Activated CD4-positive, CD25-positive, alpha-beta regulatory T cell treated with anti-CD3 and anti-CD28 coated beads, Interleukin-2, amount 50 U/mL, for 72 hours (primary cell): ENCODE data around the gene NMT1.
"Not testable (repeated sequence)": the region's sequence is repeated elsewhere in the genome, so short reads cannot be mapped to it uniquely, and the experiment has no call there.

Source experiments
- DNase-seq: peaks from one replicate; pipeline ENCODE4 v3.0.0; 2021

The NMT1 gene

DNA sequence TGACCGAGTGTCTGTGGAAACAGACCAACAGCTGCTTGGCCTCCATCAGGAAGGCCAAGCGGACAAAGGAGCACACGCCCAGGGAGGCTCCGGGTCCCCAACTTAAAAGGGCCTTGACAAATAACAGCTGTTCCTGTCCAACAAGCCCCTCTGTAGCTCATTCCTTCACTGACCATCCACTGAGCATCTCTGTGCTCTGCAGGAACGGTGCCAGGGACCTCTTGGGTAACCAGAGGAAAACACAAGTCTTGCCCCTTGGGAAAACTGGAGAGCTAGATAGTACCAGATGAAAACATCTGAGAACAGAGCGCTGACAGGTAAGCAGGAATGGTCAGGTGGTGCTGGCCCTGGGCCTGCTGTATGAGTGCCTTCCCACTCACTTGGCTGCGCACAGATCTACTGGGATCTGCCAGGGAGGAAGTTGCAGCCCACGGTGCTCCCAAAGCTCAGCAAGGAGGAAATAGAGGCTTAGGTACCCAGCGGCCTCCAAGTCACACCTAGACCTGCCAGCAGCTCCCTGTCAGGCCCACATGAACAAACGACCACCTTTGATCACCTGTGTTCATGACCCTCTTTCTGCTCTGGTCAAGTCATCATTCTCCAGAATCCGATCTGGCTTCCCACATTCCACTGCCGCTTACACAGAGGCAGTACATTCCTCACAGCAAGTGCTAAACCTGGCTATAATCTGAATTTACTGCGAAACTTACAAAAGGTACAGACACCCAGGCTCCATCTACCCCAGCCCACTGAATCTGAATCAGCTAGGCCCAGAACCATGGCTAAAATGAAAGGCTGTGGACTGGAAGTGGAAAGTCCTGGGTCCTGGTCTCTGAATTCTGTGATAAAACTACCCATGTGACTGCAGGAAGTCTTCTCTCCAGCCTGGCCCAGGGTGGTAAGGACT is 22.1 kb upstream of the NMT1 start:
- DNase-seq = no peak

- no peak for DNase-seq
These were observed 20.7 kb upstream of the NMT1 start for GRCh38 chr17:45040459-45040858.

DNA sequence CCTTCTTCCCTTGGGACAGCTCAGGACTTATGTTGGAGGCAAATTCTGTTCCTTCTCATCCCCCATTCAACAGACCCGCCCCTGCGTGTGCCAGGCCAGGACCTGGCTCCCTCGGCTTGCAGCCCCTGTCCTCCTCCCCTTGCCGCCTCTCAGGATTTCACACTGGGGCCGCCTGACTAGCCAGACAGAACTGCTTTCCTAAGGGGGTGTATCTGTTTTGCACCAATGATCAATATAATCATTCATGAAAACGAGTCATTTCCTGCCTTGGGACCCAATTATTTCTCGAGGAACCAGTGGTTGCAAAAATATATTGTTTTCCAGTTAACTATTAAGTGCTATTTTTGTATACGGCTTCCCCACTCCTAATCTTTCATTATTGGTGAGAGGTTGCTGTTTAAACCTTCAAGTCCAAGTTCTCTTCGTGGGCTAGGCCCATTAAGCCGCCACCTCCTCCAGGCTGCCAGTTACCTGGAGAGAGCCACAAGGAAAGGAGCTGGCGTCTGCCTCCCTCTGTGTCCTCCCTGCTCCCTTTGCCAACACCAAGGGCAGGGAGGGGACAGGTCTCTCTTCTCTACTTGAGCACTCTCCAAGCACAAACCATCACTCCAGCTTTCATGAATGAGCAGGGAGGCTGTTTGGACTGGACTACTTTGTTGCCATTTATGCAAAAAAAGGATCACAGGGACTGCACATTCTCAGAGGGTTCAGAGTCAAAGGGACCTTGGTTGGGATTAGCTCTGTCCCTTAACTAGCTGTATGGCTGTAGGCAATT is 18.6 kb upstream of the NMT1 start:
- DNase-seq = no peak

DNA sequence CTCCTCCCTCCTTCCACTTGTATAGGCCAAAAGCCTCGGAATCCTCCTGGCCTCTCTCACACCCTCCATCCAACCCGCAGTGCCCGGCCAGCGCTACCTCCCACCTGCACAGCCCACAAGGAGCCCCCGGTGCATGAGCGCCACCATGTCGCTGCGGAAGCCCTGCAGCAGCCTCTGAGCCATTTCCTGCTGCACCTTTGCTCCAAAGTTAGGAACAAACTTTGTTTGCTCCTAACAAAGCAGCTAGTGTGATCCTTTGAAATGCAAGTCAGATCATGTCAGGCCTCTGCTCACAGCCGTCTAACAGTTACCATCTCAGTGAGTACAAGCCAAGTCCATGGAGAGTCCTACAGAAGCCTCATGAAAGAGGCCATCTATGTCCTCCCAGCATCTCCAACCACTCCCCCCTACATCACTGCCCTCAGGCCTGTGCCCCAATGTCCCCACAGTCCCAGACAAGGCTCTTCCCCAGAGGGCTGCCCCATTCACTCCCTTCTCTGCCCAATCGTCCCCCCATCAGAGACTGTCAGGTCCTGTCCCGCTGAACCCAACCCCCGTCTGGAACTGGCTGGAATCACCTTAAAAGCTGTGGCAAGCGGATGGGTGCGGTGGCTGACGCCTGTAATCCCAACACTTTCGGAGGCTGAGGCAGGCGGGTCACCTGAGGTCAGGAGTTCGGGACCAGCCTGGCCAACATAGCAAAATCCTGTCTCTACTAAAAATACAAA is 17.1 kb upstream of the NMT1 start:
- DNase-seq = no peak

DNA sequence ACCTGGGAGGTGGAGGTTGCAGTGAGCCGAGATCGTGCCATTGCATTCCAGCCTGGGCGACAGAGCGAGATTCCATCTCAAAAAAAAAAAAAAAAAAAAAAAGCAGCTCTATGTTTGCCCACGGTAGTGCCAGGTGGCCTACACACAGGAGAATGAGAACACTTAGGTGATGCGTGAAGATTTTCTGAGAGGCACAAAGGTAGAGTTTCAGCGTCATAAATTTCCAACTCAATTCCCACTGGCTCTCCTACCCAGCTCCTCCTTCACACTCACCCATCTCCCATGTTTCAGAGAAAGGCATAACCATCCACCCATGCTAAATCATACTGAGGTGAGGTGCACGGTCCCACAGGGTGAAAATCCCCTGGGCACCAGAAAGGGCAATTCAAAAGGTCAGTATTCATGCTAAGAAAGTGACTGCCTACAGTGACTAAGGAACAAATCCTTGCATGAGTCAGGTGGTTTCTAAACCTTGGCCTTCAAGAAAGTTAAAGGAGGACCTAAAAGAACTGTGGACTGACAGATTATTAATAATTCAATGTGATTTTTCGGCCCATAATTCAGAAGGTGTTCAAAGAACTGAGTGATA is 14.5 kb upstream of the NMT1 start:
- DNase-seq = no peak

DNA sequence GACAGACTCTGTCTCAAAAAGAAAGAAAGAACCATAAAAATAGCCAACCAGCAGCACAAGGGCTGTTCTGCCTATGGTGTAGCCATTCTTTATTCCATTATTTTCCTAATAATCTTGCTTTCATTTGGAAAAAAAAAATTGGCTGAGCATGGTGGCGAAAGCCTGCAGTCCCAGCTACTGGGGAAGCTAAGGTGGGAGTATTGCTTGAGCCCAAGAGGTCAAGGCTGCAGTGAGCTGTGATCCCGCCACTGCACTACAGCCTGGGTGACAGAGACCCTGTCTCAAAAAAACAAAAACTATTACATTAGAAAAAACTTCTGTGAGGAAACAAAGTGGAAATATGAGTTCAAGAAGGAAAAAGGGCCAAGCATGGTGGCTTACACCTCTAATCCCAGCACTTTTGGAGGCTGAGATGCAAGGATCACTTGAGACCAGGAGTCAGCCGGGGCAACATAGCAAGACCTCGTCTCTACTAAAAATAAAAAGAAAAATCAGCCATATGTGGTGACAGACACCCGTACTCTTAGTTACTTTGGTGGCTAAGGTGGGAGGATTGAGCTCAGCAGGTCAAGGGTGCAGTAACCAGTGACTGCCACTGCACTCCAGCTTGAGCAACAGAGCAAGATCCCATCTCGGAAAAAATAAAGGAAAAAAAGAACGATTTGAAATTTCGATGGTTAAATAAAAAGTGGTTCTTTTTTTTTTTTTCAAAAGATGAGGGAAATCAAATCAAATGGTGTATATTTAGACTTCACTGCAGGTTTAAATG is 12.1 kb upstream of the NMT1 start:
- no peak for DNase-seq

DNA sequence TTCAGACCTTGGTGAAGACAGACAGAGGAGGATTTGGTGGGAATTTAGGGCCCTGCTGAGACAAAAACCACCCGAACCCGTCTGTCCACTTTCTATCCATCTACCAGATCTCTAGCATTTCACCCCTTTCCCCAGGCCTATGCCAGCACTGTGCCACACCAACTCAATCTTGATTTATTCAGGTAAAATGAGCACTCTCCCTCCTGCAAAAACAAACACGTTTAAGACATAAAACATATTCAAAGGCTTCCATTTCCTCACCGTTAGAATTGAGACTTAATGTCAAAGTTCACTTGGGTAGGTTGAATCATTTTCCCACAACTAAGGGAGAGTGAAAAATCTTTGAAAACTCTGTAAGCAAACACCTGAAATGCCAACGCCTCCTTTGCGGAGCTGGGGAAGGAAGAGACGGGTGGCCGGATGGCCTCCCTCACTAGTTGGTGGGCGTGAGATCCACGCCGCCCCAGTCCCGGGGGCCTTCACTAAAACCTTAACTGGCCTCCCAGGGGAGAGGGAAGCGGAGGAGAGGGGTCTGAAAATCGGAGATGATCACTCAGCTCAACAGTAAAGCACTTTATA is 10.5 kb upstream of the NMT1 start:
- DNase-seq = peak; percentile 50

DNA sequence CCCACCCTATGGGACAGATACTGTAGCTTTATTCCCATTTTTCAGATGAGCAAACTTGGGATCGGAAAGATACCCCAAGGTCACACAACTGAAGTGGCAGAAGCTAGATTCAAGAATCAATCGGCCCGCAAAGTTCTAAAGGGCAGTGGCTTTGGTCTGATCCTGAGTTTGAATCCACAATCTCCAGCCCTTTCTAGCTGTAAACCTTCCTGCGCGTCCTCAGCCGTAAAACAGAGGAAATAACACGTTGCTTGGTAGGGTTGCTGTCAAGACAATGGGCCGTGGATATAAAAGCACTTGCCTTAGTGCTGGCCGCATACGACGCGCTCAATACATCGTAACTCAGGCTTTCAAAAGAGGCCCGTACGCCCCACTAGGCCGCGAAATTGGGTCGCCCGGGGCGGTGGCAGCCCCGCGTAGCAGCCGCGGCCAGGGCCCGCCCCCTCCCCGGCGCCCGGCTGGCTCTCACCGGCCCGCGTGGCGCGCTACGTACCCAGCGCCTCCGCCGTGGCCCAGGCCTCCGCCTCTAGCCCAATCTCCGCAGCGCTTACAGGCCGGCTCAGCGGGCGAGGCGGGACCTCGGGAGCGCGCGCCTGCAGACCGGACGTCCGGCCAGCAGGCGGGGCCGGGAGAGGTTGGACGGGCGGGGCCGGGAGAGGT is 9.9 kb upstream of the NMT1 start, which contains the start of gene DCAKD:
Gene DCAKD, minus strand, starts transcription at position 573 of the 660 bp plus-strand sequence. CDS start 16,747 bp downstream, outside the sequence.
- peak; percentile 89 for DNase-seq

DNA sequence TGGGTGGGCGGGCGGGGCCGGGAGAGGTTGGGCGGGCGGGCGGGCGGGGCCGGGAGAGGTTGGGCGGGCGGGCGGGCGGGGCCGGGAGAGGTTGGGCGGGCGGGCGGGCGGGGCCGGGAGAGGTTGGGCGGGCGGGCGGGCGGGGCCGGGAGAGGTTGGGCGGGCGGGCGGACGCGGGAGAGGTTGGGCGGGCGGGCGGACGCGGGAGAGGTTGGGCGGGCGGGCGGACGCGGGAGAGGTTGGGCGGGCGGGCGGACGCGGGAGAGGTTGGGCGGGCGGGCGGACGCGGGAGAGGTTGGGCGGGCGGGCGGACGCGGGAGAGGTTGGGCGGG is 9.4 kb upstream of the NMT1 start:
- not testable (repeated sequence) for DNase-seq

- DNase-seq = peak; percentile 53
These were observed 8.9 kb upstream of the NMT1 start for GRCh38 chr17:45052052-45052772.

GRCh38 chr17:45060382-45060796 is 728 bp upstream of the NMT1 start:
- DNase-seq = no peak

- DNase-seq = no peak
These were observed 589 bp downstream of the NMT1 start for GRCh38 chr17:45061606-45062205.

DNA sequence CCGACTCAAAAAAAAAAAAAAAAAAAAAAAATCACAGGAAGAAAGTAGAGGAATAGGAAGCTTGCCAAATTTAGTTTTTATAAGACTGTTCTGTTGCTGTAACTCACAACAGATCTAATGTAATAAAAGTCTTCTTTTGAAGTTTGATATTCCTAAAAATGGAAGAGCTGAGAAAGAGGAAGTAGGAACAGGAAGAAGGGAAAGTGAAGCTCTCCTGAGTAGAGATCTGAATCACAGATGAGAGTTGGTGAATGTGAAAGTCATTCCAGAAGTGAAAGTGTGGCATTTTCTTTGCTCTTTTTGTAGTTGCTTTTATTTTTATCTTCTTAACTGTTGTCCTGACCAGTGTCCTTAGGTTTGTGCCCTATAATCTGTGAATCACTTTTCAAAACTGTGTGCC is 2.1 kb downstream of the NMT1 start:
- DNase-seq = no peak

- DNase-seq = no peak
These were observed 6.5 kb downstream of the NMT1 start for GRCh38 chr17:45067637-45068036.

GRCh38 chr17:45070001-45070400 is 8.9 kb downstream of the NMT1 start:
- no peak for DNase-seq

DNA sequence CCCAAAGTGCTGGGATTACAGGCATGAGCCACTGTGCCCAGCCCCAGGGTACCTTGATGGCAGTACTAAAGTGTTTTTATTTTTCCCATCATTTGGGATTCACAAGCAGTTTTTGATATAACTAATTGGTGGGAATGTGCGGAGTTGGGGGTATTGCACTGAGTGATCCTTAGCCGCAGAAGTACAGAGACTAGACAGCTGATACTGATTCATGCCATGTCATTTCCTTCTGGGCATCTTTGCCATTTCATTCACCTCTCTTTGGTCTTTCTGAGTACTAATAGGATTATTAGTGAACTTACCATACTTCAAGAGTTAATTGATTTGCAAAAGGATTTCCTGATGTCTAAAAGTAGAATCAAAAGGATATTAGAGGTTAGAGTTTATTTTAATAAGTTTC is 9.7 kb downstream of the NMT1 start:
- no peak for DNase-seq

GRCh38 chr17:45073414-45074070 is 12.4 kb downstream of the NMT1 start:
- no peak for DNase-seq

- DNase-seq = no peak
These were observed 16.5 kb downstream of the NMT1 start for GRCh38 chr17:45077643-45078042.

- DNase-seq = no peak
These were observed 20.1 kb downstream of the NMT1 start for GRCh38 chr17:45081047-45081703.
